GM18505 (cell line): ENCODE measurements around the gene EFEMP1.

Experiments used
- ATAC-seq: cut with Tn5 transposase; IDR thresholded peaks from one replicate; pipeline ENCODE4 v1.9.1; 2021; ENCODE audit not compliant: unreplicated experiment
- POLR2A ChIP-seq: IDR thresholded peaks from 4 replicates; pipeline ENCODE4 v1.6.1; 2011; ENCODE audit warnings: borderline replicate concordance; ENCODE audit not compliant: insufficient read depth, insufficient read length; ENCODE audit errors: extremely low read depth

Gene EFEMP1

GRCh38 chr2:55922291-55922907, 1.2 kb downstream of the EFEMP1 start:
- no peak for TF ChIP-seq POLR2A
- no peak for ATAC-seq

- no peak for TF ChIP-seq POLR2A
- no peak for ATAC-seq
Observed at GRCh38 chr2:55919574-55919973, 4.0 kb downstream of the EFEMP1 start.

GRCh38 chr2:55918856-55919255, 4.7 kb downstream of the EFEMP1 start:
- no peak for TF ChIP-seq POLR2A
- ATAC-seq = no peak

GRCh38 chr2:55917713-55918390, 5.7 kb downstream of the EFEMP1 start:
- no peak for ATAC-seq
- TF ChIP-seq POLR2A = no peak

- ATAC-seq = no peak
Observed at GRCh38 chr2:55917117-55917516, 6.5 kb downstream of the EFEMP1 start.

GRCh38 chr2:55916473-55917049, 7.0 kb downstream of the EFEMP1 start:
- no peak for TF ChIP-seq POLR2A
- no peak for ATAC-seq

More at GRCh38 chr2:55917117-55917516, 6.5 kb downstream of the EFEMP1 start:
- TF ChIP-seq POLR2A = no peak

- no peak for TF ChIP-seq POLR2A
- ATAC-seq = no peak
Observed at GRCh38 chr2:55914786-55915185, 8.8 kb downstream of the EFEMP1 start.

GRCh38 chr2:55912926-55913325, 10.7 kb downstream of the EFEMP1 start:
- no peak for TF ChIP-seq POLR2A
- ATAC-seq = no peak

GRCh38 chr2:55910077-55910476, 13.5 kb downstream of the EFEMP1 start:
- no peak for ATAC-seq

GRCh38 chr2:55907686-55908085, 15.9 kb downstream of the EFEMP1 start:
- ATAC-seq = no peak
- TF ChIP-seq POLR2A = no peak

More at GRCh38 chr2:55910077-55910476, 13.5 kb downstream of the EFEMP1 start:
- no peak for TF ChIP-seq POLR2A

GRCh38 chr2:55906993-55907392, 16.6 kb downstream of the EFEMP1 start:
- TF ChIP-seq POLR2A = no peak
- no peak for ATAC-seq

GRCh38 chr2:55903727-55904126, 19.9 kb downstream of the EFEMP1 start:
- ATAC-seq = no peak
- TF ChIP-seq POLR2A = no peak

GRCh38 chr2:55902971-55903370, 20.6 kb downstream of the EFEMP1 start:
- no peak for TF ChIP-seq POLR2A
- ATAC-seq = no peak

- no peak for TF ChIP-seq POLR2A
- no peak for ATAC-seq
Observed at GRCh38 chr2:55902429-55902828, 21.2 kb downstream of the EFEMP1 start.
